GOT3 (cell line): Measurements from ENCODE around the gene URI1.
"Not testable (repeated sequence)": the region's sequence is repeated elsewhere in the genome, so short reads cannot be mapped to it uniquely, and the experiment has no call there.

ENCODE experiments used
- DNase-seq: peaks from one replicate; lab custom pipeline; 2025; ENCODE audit warnings: mixed read lengths; lab: John Stamatoyannopoulos, UW

URI1 gene

GRCh38 chr19:29942404-29943261 lies 594 bp downstream of the URI1 start:
- peak; percentile 28 for DNase-seq

DNA sequence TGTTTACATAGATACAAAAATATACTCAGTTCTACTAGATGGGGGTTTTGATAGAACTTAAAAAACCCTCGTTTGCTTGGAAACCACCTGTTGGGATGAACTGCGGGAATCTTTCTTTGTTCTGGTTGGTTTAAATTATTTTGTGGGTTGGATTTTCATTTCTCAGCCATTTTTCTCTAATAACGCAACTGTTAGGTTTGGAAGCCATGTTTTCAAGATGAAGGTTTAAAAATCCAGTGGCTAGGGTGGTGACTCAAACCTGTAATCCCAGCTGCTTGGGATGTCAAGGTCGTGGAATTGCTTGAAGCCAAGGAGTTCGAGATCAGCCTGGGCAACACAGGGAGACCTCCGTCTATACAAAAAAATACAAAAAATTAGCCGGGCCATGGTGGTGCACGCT lies 1.6 kb downstream of the URI1 start:
- no peak for DNase-seq

DNA sequence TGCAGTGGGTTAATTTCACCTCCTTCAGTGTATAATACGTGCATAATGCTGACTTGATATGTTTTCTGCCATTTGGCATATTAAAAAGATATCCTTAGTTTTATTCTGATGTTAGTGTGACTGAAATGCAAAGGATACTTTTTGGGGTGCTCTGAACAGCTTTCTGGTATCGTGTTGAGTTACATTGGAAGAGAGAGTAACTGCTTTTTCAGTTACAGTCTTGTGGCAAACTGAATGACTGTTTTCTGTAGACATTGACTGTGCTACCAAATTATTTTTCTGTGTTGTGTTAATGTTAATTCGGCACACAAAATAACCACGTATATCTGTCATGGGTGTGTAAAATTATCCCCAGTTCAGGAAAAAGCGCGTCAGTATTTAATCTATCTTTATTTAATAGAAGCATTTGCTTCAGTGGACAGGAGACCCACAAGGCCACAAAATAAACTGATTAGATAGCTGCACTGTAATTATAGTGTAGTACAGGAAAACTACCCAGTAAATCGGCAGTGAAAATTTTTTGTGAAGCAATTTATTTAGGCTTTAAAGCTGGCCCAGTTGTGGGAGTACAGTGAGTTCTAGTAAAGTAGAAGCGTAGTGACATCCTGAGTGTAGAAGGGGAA lies 2.5 kb downstream of the URI1 start:
- no peak for DNase-seq

- DNase-seq, result no peak
These were observed 3.0 kb downstream of the URI1 start for GRCh38 chr19:29945017-29945416.

- no peak for DNase-seq
These were observed 3.4 kb downstream of the URI1 start for GRCh38 chr19:29945433-29945832.

DNA sequence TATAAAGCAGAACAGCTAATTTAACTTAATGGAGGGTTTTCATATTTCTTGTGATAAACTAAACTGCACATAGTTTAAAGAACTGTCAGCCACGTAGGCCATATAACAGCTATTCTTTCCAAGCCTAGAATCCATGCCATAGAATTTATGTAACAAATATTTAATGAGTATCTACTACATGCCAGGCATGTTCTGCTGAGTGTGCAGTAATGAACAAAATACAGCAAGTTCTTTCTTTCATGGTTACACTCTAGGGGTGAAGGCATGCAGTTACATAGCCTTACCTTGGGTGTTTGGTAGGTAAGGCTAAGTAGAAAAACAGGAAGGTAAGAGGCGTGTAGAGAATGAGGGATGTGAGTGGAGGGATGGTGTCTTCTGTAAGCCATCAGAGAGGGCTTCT lies 4.6 kb downstream of the URI1 start:
- no peak for DNase-seq

DNA sequence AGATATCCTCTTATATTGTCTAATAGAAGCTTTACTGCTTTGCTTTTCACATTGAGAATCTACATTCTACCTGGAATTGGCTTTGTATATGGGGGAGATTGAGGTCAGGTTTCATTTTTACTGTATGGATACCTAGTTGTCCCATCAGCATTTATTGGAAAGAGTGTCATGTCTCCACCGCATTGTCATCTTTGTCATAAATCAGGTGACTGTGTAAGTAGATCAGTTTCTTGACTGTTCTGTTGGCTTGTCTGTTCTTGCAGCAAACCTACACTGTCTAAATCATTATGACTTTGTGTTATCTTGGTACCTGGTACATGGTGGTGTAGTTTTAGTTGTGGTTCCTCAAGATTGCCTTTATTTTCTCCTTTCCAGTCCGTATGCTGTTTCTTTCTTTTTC lies 5.8 kb downstream of the URI1 start:
- DNase-seq, result no peak

DNA sequence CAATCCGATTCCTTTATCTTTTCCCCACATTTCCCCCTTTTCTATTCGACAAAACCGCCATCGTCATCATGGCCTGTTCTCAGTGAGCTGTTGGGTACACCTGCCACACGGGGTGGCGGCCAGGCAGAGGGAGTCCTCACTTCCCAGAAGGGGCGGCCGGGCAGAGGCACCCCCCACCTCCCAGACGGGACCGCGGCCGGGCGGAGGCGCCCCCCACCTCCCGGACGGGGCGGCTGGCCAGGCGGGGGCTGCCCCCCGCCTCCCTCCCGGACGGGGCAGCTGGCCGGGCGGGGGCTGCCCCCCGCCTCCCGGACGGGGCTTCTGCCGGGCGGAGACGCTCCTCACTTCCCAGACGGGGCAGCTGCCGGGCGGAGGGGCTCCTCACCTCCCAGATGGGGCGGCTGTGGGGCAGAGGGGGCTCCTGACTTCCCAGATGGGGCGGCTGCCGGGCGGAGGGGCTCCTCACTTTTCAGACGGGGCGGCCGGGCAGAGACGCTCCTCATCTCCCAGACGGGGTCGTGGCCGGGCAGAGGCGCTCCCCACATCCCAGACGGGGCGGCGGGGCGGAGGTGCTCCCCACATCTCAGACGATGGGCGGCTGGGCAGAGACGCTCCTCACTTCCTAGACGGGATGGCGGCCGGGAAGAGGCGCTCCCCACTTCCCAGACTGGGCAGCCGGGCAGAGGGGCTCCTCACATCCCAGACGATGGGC lies 6.9 kb downstream of the URI1 start:
- DNase-seq, result not testable (repeated sequence)

- no peak for DNase-seq
These were observed 10.1 kb downstream of the URI1 start for GRCh38 chr19:29952177-29952576.

DNA sequence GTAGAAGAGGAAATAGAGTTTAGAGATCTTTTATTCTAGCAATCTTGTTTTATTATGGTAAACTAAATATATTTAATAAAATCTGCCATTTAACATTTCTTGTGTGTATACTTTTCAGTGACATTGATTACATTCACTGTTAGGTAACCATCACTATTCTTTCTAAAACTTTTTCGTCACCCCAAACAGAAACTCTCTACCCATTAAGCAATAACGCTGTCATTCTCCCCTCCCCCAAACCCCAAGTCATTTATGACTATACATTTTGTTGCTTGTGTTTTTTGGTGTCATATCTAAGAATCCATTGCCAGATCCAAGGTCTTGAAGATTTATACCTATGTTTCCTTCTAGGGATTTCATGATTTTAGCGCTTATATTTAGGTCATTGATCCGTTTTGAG lies 10.6 kb downstream of the URI1 start:
- DNase-seq, result no peak

DNA sequence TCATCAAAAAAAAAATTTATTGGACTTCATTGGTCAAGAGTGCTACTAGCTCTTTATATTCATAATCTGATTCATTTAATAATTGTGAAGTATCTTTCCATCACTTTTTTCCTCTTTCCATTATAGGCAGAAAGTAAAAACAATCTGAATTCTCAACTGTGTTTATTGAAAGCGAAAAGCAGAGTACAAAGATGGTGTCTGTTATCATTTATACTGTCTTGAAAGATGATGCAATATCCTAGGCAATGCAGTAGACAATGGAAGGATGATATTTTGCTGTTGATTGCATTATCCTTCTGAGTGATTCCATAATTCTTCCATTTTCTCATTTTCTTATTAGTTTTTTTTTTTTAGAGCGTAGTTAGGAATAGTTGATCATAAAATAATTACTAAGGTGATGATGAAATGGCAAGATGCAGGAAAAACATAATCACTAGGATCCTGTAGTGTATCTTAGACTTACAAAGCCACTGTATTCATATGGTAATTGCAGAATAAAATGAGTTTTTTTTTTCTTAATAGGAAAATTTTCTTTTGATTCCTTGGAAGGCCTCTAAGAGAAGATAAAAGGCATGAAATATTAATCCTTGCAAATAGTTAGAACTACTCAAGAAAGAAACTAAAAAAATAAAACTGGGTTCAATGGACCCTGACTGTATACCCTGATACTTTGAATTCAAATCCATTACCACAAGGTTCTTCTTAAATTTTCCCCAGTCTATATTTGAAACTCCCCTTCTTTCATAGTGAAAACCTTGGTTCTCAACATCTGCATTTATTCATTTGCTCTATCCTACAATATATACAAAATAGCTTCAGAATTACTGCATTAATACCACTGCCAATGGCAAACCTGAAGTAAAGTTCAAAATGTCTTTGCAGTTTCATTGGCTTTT lies 11.6 kb downstream of the URI1 start:
- no peak for DNase-seq

- DNase-seq, result no peak
These were observed 14.8 kb downstream of the URI1 start for GRCh38 chr19:29956855-29957254.

DNA sequence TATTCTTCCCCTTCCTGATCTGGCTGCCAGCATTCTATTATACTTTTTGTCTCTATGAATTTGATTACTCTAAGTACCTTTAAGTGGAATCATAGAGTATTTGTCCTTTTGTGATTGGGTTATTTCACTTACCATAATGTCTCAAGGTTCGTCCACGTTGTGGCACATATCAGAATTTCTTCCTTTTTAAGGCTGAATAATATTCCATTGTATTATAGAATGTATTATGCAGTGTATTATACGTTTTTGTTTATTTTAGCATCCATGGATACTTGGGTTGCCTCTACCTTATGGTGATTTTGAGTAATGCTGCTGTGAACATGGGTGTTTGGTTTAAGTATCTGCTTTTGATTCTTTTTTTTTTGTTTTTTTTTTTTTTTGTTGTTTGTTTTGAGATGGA lies 19.3 kb downstream of the URI1 start:
- no peak for DNase-seq

GRCh38 chr19:29962793-29963192 lies 20.8 kb downstream of the URI1 start:
- DNase-seq, result no peak

GRCh38 chr19:29963576-29963975 lies 21.5 kb downstream of the URI1 start:
- DNase-seq, result no peak

- no peak for DNase-seq
These were observed 22.1 kb downstream of the URI1 start for GRCh38 chr19:29964171-29964570.

DNA sequence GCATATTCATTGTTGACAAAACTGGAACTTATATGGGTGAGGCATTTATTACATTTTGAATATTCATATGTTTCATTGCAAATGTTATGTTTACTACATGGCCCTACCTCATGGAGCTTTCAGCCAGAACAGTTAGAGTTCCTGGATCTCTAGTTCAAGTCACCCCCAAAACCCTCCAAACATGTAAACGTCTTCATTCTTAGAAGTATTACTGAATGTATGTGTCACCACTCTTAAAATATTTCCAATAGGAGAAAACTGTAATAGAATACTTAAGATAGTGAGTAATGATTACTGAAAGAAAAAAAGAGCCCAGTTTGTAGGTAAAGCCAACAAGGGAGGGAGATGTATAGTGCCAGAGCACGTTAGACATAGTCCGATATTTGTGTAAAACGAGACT lies 23.5 kb downstream of the URI1 start:
- no peak for DNase-seq

- DNase-seq, result not testable (repeated sequence)
These were observed 24.1 kb downstream of the URI1 start for GRCh38 chr19:29966142-29966541.

- no peak for DNase-seq
These were observed 24.7 kb downstream of the URI1 start for GRCh38 chr19:29966588-29967249.

- DNase-seq, result no peak
These were observed 25.6 kb downstream of the URI1 start for GRCh38 chr19:29967623-29968022.

DNA sequence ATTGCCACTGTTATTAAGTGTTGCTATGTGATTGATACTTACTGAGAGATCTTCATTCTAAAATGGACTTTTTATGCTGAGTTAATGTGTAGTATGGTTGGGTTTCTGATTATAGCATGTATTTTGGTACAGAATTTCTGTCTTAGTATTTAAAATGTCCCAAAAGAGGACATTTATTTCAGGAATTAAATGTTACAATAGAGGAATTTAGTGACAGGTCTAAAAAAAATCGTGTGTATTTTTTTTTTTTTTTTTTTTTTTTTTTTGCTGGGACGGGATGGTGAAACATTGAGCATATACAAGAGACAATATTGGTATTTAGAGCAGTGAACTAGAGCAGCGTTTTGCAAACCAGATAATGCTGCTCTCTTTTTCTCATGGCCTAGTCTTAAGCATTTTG lies 27.9 kb downstream of the URI1 start:
- DNase-seq, result no peak
